H1 (cell line): ENCODE data around the gene CSRP1. TPM values are rescaled to one million over a fixed set of nuclear protein-coding genes. Genes with fewer than 3 reads are reported as not detected.
A peak's percentile ranks its signal among the peaks of the same experiment; 100 is the strongest.

Experiments
- BRCA1 ChIP-seq: IDR thresholded peaks from 2 replicates; pipeline ENCODE4 v1.6.1; 2012; ENCODE audit warnings: low read depth, low read length, improper control_type of control experiment
- CHD7 ChIP-seq: fragments of 300-600 bp; sonication (generic); IDR thresholded peaks from 2 replicates; pipeline ENCODE4 v1.7.1; 2012; ENCODE audit warnings: low read length, moderate library complexity, mild to moderate bottlenecking, inconsistent platforms; ENCODE audit not compliant: insufficient replicate concordance
- EP300 ChIP-seq, 2 experiments: IDR thresholded peaks; 1 replicate in 1 of 2; 2 replicates in 1 of 2; pipeline ENCODE4 v1.6.1; 2011 to 2012; ENCODE audit warnings: low read depth in 2 of 2, low read length in 2 of 2, mild to moderate bottlenecking in 2 of 2, borderline replicate concordance in 1 of 2, inconsistent platforms in 1 of 2, moderate library complexity in 1 of 2
- EZH2 ChIP-seq: fragments of 200-600 bp; sonication (generic); IDR thresholded peaks from 2 replicates; pipeline ENCODE4 v1.7.1; 2012; ENCODE audit warnings: low read depth, mild to moderate bottlenecking, moderate library complexity, low read length, inconsistent platforms; ENCODE audit not compliant: severe bottlenecking
- MAX ChIP-seq: IDR thresholded peaks from 2 replicates; pipeline ENCODE4 v1.6.1; 2012; ENCODE audit warnings: inconsistent platforms
- RFX5 ChIP-seq: IDR thresholded peaks from 2 replicates; pipeline ENCODE4 v1.6.1; 2011; ENCODE audit warnings: low read depth, low read length, improper control_type of control experiment, borderline replicate concordance
- RXRA ChIP-seq: IDR thresholded peaks from 2 replicates; pipeline ENCODE4 v1.6.1; 2011; ENCODE audit warnings: low read depth, mild to moderate bottlenecking, low read length, moderate library complexity; ENCODE audit not compliant: insufficient read depth
- SP4 ChIP-seq: IDR thresholded peaks from 2 replicates; pipeline ENCODE4 v1.6.1; 2012; ENCODE audit warnings: low read length, inconsistent platforms
- TAF7 ChIP-seq: optimal IDR thresholded peaks from 2 replicates; pipeline ENCODE3; 2011; ENCODE audit warnings: low read depth, mild to moderate bottlenecking, inconsistent platforms, low read length, moderate library complexity, borderline replicate concordance
- polyA plus RNA-seq, 7 experiments: library from polyadenylated mRNA; depleted of rRNA in 3 of 7; stranded (reverse) in 5 of 7; unstranded in 2 of 7; fragments of >200 nt in 5 of 7; fragments of 200-250 nt in 2 of 7; gene quantifications; 1 replicate in 5 of 7; 2 replicates in 1 of 7; 4 replicates in 1 of 7; pipeline versions ENCODE4 v1.2.1 to v1.2.3, GENCODE V29; 2011 to 2013; ENCODE audit warnings: missing spikeins in 2 of 7, mixed read lengths in 2 of 7
- total RNA-seq: library from RNA; stranded (reverse); fragmentation: NEBNext Ultra II Directional; extraction: Animal tissue kit (Norgen Biotek cat#: 25700); gene quantifications from 2 replicates; pipeline ENCODE4 v1.2.1, GENCODE V29; 2021

The CSRP1 gene
- total and polyA plus RNA-seq, 2 of the 8 experiments (the other 6 are each of a cell fraction or from before 2014, with no cell fraction given): 14.2 to 22.3 TPM

GRCh38 chr1:201539561-201540431 is 32.9 kb upstream of the CSRP1 start (continued):
- TF ChIP-seq MAX (no peak; the same call in 1 of the 2 replicates), SP4 (no peak), CHD7 (no peak), BRCA1 (no peak), EP300 (IDR thresholded peaks at IDR 0.05; ENCODE audit: borderline replicate concordance in 1 of 2, low read depth in 2 of 2, low read length in 2 of 2) (peak in 1 of 2 experiments; percentile 67; a peak in 1 of 3 replicates), EZH2 (peak; percentile 26), TAF7 (no peak), RFX5 (no peak), RXRA (no peak)
